Left cardiac atrium (tissue), 4 donors: ENCODE measurements around the gene PSMD5. TPM values are rescaled to one million over a fixed set of nuclear protein-coding genes. Genes with fewer than 3 reads are reported as not detected.
A peak's percentile ranks its signal among the peaks of the same experiment; 100 is the strongest.
"Not testable (repeated sequence)": the region's sequence is repeated elsewhere in the genome, so short reads cannot be mapped to it uniquely, and the experiment has no call there.

ENCODE experiments used
- ATAC-seq, 2 donors: fragments of 200-7000 bp; cut with Tn5 transposase; one replicate each; pipeline ENCODE4 v1.9.1; 2020; ENCODE audit warnings: mild to moderate bottlenecking in 2 of 2, moderate library complexity in 2 of 2
- DNase-seq: peaks from one replicate; pipeline ENCODE4 v3.0.0-alpha.2; 2020
- intact Hi-C, 2 donors: fragments of 100-400 bp; cut with DNase I; formaldehyde crosslinking; loops; one replicate each; pipeline versions ENCODE4 v1.14.1 to v1.15.1; 2022 to 2023
- total RNA-seq, 2 donors: library from RNA; stranded (reverse); fragmentation: NEBNext Ultra II Directional; extraction: Animal tissue kit (Norgen Biotek cat#: 25700); gene quantifications; one replicate each; pipeline ENCODE4 v1.2.1, GENCODE V29; 2021
- donor health status: DM: no; HTN: yes; CAD: no.
- donor health status: DM: no; HTN: yes; CAD: no; lungs with severe emphysema.
- donor health status: DM: yes; HTN: yes; CAD: no.
- donor health status: Dilated cardiomyopathy.

Gene PSMD5
- total RNA-seq, 2 donors from 2014 or later: 22.5 to 25.9 TPM

- ATAC-seq (no peak), DNase-seq (no peak)
These were observed 9.9 kb downstream of the PSMD5 start for GRCh38 chr9:120832807-120833206.

GRCh38 chr9:120830865-120831264, 11.9 kb downstream of the PSMD5 start:
- intact Hi-C loops: no loop called here
- ATAC-seq: no peak

More at GRCh38 chr9:120832807-120833206, 9.9 kb downstream of the PSMD5 start:
- intact Hi-C loops: no loop called here

GRCh38 chr9:120830151-120830550, 12.6 kb downstream of the PSMD5 start:
- DNase-seq (no peak), ATAC-seq (no peak)
- intact Hi-C loops: no loop called here

More at GRCh38 chr9:120830865-120831264, 11.9 kb downstream of the PSMD5 start:
- no peak for DNase-seq

- ATAC-seq: no peak
- intact Hi-C loops: no loop called here
These were observed 13.1 kb downstream of the PSMD5 start for GRCh38 chr9:120829650-120830049.

GRCh38 chr9:120820095-120820494, 22.6 kb downstream of the PSMD5 start:
- no peak for DNase-seq
- intact Hi-C loops: no loop called here
- ATAC-seq: no peak

More at GRCh38 chr9:120829650-120830049, 13.1 kb downstream of the PSMD5 start:
- no peak for DNase-seq

- DNase-seq: no peak
- no peak for ATAC-seq
These were observed 24.1 kb downstream of the PSMD5 start for GRCh38 chr9:120818595-120818994.

GRCh38 chr9:120815075-120815474, 27.6 kb downstream of the PSMD5 start:
- ATAC-seq: no peak
- DNase-seq: no peak
- intact Hi-C loops: no loop called here

More at GRCh38 chr9:120818595-120818994, 24.1 kb downstream of the PSMD5 start:
- intact Hi-C loops: no loop called here

GRCh38 chr9:120808931-120809330, 33.8 kb downstream of the PSMD5 start:
- ATAC-seq: no peak
- intact Hi-C loops: loop anchor here in 1 of 2 donors (10.0 kb wide), 1 partner anchor 64 kb away; no protein-coding TSS in a partner anchor
- DNase-seq: no peak

GRCh38 chr9:120807607-120808379, 34.9 kb downstream of the PSMD5 start:
- intact Hi-C loops: loop anchor here in 1 of 2 donors (10.0 kb wide), 1 partner anchor 63 kb away; no protein-coding TSS in a partner anchor
- no peak for ATAC-seq
- no peak for DNase-seq

GRCh38 chr9:120804784-120805363, 37.8 kb downstream of the PSMD5 start:
- not testable (repeated sequence) for DNase-seq, ATAC-seq
- intact Hi-C loops: loop anchor here in 1 of 2 donors (10.0 kb wide), 1 partner anchor 60 kb away; no protein-coding TSS in a partner anchor

GRCh38 chr9:120801441-120801840, 41.3 kb downstream of the PSMD5 start:
- intact Hi-C loops: loop anchor here in 1 of 2 donors (10.0 kb wide), 1 partner anchor 57 kb away; no protein-coding TSS in a partner anchor
- ATAC-seq (no peak), DNase-seq (no peak)

GRCh38 chr9:120792898-120793765, 49.6 kb downstream of the PSMD5 start, which contains the start of gene FBXW2:
FBXW2 (minus strand) TSS chr9:120793416; CDS start chr9:120788258, 5,158 bp downstream.
- intact Hi-C loops: loop anchor here (5.0 to 10.0 kb wide), 3 partner anchors 49 to 142 kb away; partner anchors contain the start of gene PSMD5 (in 1 of the 2)
- DNase-seq (peak; percentile 94), ATAC-seq (peak; percentile 100)

GRCh38 chr9:120791161-120791560, 51.6 kb downstream of the PSMD5 start:
- ATAC-seq: no peak
- intact Hi-C loops: loop anchor here (5.0 to 10.0 kb wide), 3 partner anchors 51 to 144 kb away; partner anchors contain the start of gene PSMD5 (in 1 of the 2)
- no peak for DNase-seq

- intact Hi-C loops: no loop called here
- DNase-seq (no peak), ATAC-seq (no peak)
These were observed 54.8 kb downstream of the PSMD5 start for GRCh38 chr9:120787933-120788332.

- ATAC-seq (no peak), DNase-seq (no peak)
- intact Hi-C loops: no loop called here
These were observed 59.1 kb downstream of the PSMD5 start for GRCh38 chr9:120783602-120784047.

- no peak for ATAC-seq
- DNase-seq: no peak
- intact Hi-C loops: no loop called here
These were observed 61.5 kb downstream of the PSMD5 start for GRCh38 chr9:120781236-120781635.

GRCh38 chr9:120780367-120780766, 62.4 kb downstream of the PSMD5 start:
- ATAC-seq (no peak), DNase-seq (no peak)
- intact Hi-C loops: no loop called here

GRCh38 chr9:120779227-120779626, 63.5 kb downstream of the PSMD5 start:
- DNase-seq (no peak), ATAC-seq (no peak)
- intact Hi-C loops: no loop called here

GRCh38 chr9:120778758-120779157, 64.0 kb downstream of the PSMD5 start:
- DNase-seq (no peak), ATAC-seq (no peak)
- intact Hi-C loops: no loop called here
